ENCODE data around the gene HMG20B. TPM values are rescaled to one million over a fixed set of nuclear protein-coding genes. Genes with fewer than 3 reads are reported as not detected.

Gene HMG20B
- total RNA-seq, 1 experiment from 2014 or later = 58.1 TPM

DNA sequence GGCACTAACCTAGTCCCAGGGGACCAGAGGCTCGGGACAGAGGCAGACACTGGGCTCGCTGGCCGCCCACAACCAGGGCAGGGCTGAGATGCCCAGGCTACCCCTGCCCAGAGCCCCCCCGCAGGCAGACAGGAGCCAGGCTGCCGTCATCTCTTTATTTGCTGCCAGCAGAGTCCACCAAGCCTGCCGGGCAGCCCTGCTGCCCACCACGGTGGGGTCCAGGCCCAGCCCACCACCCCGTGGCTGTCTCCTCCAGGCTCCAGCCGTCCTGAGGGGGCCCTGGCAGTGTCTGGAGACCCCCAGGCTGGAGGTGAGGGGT is 28.7 kb upstream of the HMG20B start:
- Mint-ChIP-seq H3K4me1 (ENCODE audit: low read depth, unreplicated experiment) (peaks cover 12% of the 10 kb centered on the region), H3K36me3 (ENCODE audit: insufficient read depth, unreplicated experiment) (peaks cover 37% of the 10 kb centered on the region), H3K9me3 (ENCODE audit: low read depth, unreplicated experiment) (no peaks in the 10 kb centered on the region), H3K27me3 (ENCODE audit: unreplicated experiment) (no peaks in the 10 kb centered on the region), H3K4me3 (ENCODE audit: low read depth, unreplicated experiment) (no peak overlapping the region), H3K27ac (ENCODE audit: unreplicated experiment) (no peak overlapping the region)
- no peak for TF ChIP-seq CTCF (IDR thresholded peaks at IDR 0.05; ENCODE audit: unreplicated experiment)
- CTCF ChIA-PET = no interaction called here
- DNase-seq = no peak
- BruUV-seq (replicated peaks) = no TSS peak
- intact Hi-C loops (cut with micrococcal nuclease; ENCODE audit: unreplicated experiment) = no loop called here

DNA sequence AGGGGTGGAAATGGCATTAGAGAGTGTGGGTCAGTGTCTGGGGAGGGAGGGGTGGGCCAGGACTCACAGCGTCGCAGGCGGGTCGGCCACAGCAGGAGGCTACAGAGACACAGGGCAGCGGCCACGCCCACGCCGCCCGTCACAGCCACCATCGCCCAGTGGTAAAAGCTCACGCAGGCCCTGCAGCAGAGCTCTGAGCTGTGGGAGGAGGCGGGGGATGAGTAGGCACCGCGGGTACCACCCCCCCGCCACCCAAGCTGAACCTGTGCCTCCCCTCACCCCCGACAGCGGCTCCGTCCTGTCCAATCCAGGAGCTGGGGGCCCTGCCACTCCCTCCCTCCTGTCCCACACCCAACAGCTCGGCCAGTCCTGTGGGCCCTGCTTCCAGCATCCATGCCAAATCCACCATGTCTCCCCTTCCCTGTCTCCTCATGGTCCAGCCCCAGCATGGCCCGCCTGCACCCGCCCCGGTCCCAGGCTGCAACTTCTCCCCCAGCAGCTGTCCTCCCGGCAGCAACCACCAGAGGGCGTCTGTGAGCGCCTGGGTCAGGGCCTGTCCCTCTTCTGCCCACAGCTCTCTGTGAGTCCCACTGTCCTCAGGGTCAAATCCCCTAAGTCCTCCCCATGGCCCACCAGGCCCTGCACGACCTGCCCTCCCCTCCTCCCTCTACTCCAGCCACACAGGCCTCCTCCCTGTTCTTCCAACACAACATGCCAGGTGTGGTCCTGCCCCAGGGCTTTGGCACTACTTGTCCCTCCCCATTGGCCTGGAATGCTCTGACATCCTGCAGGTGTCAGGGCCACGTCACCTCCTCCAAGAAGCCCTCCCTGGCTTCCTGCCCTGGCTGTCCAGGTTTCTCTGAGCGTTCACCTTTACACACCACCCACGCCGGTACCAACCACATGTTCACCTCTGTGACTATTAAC is 27.7 kb upstream of the HMG20B start:
- CTCF ChIA-PET = interaction anchor here (0.6 to 1.1 kb wide), 6 partner anchors 8 to 260 kb away, joined by 3 to 6 read pairs (median 3); no protein-coding TSS in a partner anchor
- Mint-ChIP-seq H3K27me3 (ENCODE audit: unreplicated experiment) (no peaks in the 10 kb centered on the region), H3K36me3 (ENCODE audit: insufficient read depth, unreplicated experiment) (peaks cover 28% of the 10 kb centered on the region), H3K4me3 (ENCODE audit: low read depth, unreplicated experiment) (no peak overlapping the region), H3K27ac (ENCODE audit: unreplicated experiment) (no peak overlapping the region), H3K4me1 (ENCODE audit: low read depth, unreplicated experiment) (peaks cover 12% of the 10 kb centered on the region), H3K9me3 (ENCODE audit: low read depth, unreplicated experiment) (no peaks in the 10 kb centered on the region)
- peak; percentile 80 for DNase-seq
- peak; percentile 75 for TF ChIP-seq CTCF (IDR thresholded peaks at IDR 0.05; ENCODE audit: unreplicated experiment)
- intact Hi-C loops (cut with micrococcal nuclease; ENCODE audit: unreplicated experiment) = no loop called here
- BruUV-seq (replicated peaks) = no TSS peak

- no peak for TF ChIP-seq CTCF (IDR thresholded peaks at IDR 0.05; ENCODE audit: unreplicated experiment)
- no peak for DNase-seq
- H3K4me1 Mint-ChIP-seq (ENCODE audit: low read depth, unreplicated experiment) = peaks cover 12% of the 10 kb centered on the region
- H3K9me3 Mint-ChIP-seq (ENCODE audit: low read depth, unreplicated experiment) = no peaks in the 10 kb centered on the region
- H3K27me3 Mint-ChIP-seq (ENCODE audit: unreplicated experiment) = no peaks in the 10 kb centered on the region
- CTCF ChIA-PET = interaction anchor here (1.0 to 1.1 kb wide), 2 partner anchors 9 to 23 kb away, joined by 3 read pairs; no protein-coding TSS in a partner anchor
- H3K4me3 Mint-ChIP-seq (ENCODE audit: low read depth, unreplicated experiment) = no peak overlapping the region
- H3K27ac Mint-ChIP-seq (ENCODE audit: unreplicated experiment) = no peak overlapping the region
- BruUV-seq (replicated peaks) = no TSS peak
- intact Hi-C loops (cut with micrococcal nuclease; ENCODE audit: unreplicated experiment) = no loop called here
- H3K36me3 Mint-ChIP-seq (ENCODE audit: insufficient read depth, unreplicated experiment) = peaks cover 25% of the 10 kb centered on the region
Measured at GRCh38 chr19:3545669-3546034, 27.1 kb upstream of the HMG20B start.

DNA sequence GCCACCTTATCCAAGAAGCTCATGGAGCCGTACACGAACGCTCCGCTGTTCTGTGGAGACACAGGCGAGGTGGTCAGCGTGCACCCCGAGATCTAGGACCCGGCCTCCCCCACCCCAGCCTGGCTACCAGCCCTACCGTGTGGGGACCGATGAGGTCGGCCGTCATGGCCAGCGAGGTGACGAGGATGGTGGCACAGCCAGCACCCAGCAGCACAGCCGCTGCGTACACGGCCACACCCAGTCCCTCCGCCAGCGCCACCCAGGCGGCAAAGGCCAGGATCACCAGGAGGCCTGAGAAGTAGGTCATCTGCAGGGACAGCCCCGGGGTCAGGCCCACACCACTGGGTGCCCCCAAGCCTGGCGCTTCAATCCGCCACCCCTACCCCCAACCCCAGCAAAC is 26.6 kb upstream of the HMG20B start:
- no peaks in the 10 kb centered on the region for H3K27me3 Mint-ChIP-seq (ENCODE audit: unreplicated experiment)
- H3K9me3 Mint-ChIP-seq (ENCODE audit: low read depth, unreplicated experiment) = no peaks in the 10 kb centered on the region
- intact Hi-C loops (cut with micrococcal nuclease; ENCODE audit: unreplicated experiment) = no loop called here
- TF ChIP-seq CTCF (IDR thresholded peaks at IDR 0.05; ENCODE audit: unreplicated experiment) = no peak
- H3K4me1 Mint-ChIP-seq (ENCODE audit: low read depth, unreplicated experiment) = peaks cover 12% of the 10 kb centered on the region
- no TSS peak for BruUV-seq (replicated peaks)
- CTCF ChIA-PET = no interaction called here
- no peak for DNase-seq
- H3K27ac Mint-ChIP-seq (ENCODE audit: unreplicated experiment) = no peak overlapping the region
- no peak overlapping the region for H3K4me3 Mint-ChIP-seq (ENCODE audit: low read depth, unreplicated experiment)
- peaks cover 30% of the 10 kb centered on the region for H3K36me3 Mint-ChIP-seq (ENCODE audit: insufficient read depth, unreplicated experiment)
